T-cell (primary cell): ENCODE measurements around the gene POU2AF3. TPM values are rescaled to one million over a fixed set of nuclear protein-coding genes. Genes with fewer than 3 reads are reported as not detected.
"Not testable (repeated sequence)": the region's sequence is repeated elsewhere in the genome, so short reads cannot be mapped to it uniquely, and the experiment has no call there.

Experiments
- ATAC-seq, 4 experiments: fragments of 200-7000 bp in 3 of 4; fragments of 150-1000 bp in 1 of 4; cut with Tn5 transposase; replicated peaks in 1 of 4; 1 replicate in 3 of 4; 2 replicates in 1 of 4; pipeline ENCODE4 v1.10.0; 2021; ENCODE audit warnings: moderate library complexity in 3 of 4, mild to moderate bottlenecking in 2 of 4, moderate number of reproducible peaks in 1 of 4
- CTCF ChIA-PET, 2 donors: fragments of 300-600 bp; sonication (Branson Sonifier 250); formaldehyde crosslinking; loops; one replicate each; lab custom pipeline; 2022; ENCODE audit warnings: antibody characterized with exemption in 2 of 2; lab: Charles Lee
- POLR2A ChIA-PET, 2 donors: fragments of 300-600 bp; sonication (Branson Sonifier 250); formaldehyde crosslinking; loops; one replicate each; lab custom pipeline; 2022; ENCODE audit warnings: antibody characterized with exemption in 2 of 2; lab: Charles Lee
- DNase-seq, 35 experiments: peaks; one replicate each; pipeline versions ENCODE4 v3.0.0 to v3.0.0-alpha.2; 2013 to 2023
- H3K27ac ChIP-seq: one replicate; pipeline ENCODE4 v1.5.1; 2013; ENCODE audit warnings: low read length
- H3K27me3 ChIP-seq, 2 experiments: replicated peaks in 1 of 2; 1 replicate in 1 of 2; 2 replicates in 1 of 2; pipeline versions ENCODE4 v1.6.1 to v1.7.0; 2013; ENCODE audit warnings: low read length in 1 of 2, mixed read lengths in 1 of 2; ENCODE audit not compliant: control insufficient read depth in 2 of 2, insufficient read depth in 2 of 2; ENCODE audit errors: extremely low read depth in 1 of 2
- H3K36me3 ChIP-seq, 2 donors: 1 replicate in 1 of 2; 2 replicates in 1 of 2; pipeline versions ENCODE4 v1.6.1 to v1.7.0; 2013; ENCODE audit warnings: low read length in 1 of 2; ENCODE audit not compliant: control insufficient read depth in 2 of 2, insufficient read depth in 1 of 2; ENCODE audit errors: extremely low read depth in 1 of 2
- H3K4me1 ChIP-seq, 2 experiments: 1 replicate in 1 of 2; 2 replicates in 1 of 2; pipeline versions ENCODE4 v1.6.1 to v1.7.0; 2013; ENCODE audit warnings: low read length in 2 of 2, mixed read lengths in 1 of 2; ENCODE audit not compliant: insufficient read depth in 2 of 2, control insufficient read depth in 1 of 2; ENCODE audit errors: extremely low read depth in 1 of 2
- H3K4me3 ChIP-seq, 2 donors: 1 replicate in 1 of 2; 2 replicates in 1 of 2; pipeline versions ENCODE4 v1.5.1 to v1.7.0; 2013; ENCODE audit warnings: mild to moderate bottlenecking in 2 of 2, low read length in 1 of 2, moderate library complexity in 1 of 2; ENCODE audit not compliant: control insufficient read depth in 1 of 2; ENCODE audit errors: extremely low read depth in 1 of 2
- H3K9me3 ChIP-seq: 2 replicates; pipeline ENCODE4 v1.7.0; 2013
- H3K27ac Mint-ChIP-seq, 2 donors: one replicate each; pipeline ENCODE4 v1.8.0; 2020 to 2021; ENCODE audit warnings: mild to moderate bottlenecking in 2 of 2, mixed read lengths in 2 of 2
- H3K27me3 Mint-ChIP-seq, 2 donors: one replicate each; pipeline ENCODE4 v1.8.0; 2021 to 2022; ENCODE audit warnings: mixed read lengths in 2 of 2
- H3K36me3 Mint-ChIP-seq: one replicate; pipeline ENCODE4 v1.8.0; 2021; ENCODE audit warnings: mixed read lengths
- H3K4me1 Mint-ChIP-seq, 3 donors: one replicate each; pipeline ENCODE4 v1.8.0; 2020 to 2022; ENCODE audit warnings: mixed read lengths in 3 of 3, mild to moderate bottlenecking in 1 of 3
- H3K4me3 Mint-ChIP-seq, 3 donors: one replicate each; pipeline ENCODE4 v1.8.0; 2020 to 2022; ENCODE audit warnings: mild to moderate bottlenecking in 3 of 3, mixed read lengths in 3 of 3, moderate library complexity in 3 of 3
- H3K9me3 Mint-ChIP-seq, 3 donors: one replicate each; pipeline ENCODE4 v1.8.0; 2020 to 2022; ENCODE audit warnings: mixed read lengths in 3 of 3
- WGBS: methylation state at CpG from one replicate; pipeline ENCODE4 v1.1.5; 2013; ENCODE audit warnings: missing lambda C conversion rate; ENCODE audit not compliant: insufficient coverage; 5-methylcytosine and 5-hydroxymethylcytosine counted together
- total RNA-seq, 35 experiments: library from RNA in 6 of 35; stranded (reverse) in 6 of 35; fragments of 120-200 nt in 1 of 35; gene quantifications; one replicate each; pipeline versions ENCODE4 v1.2.1 to v1.2.4 and lab custom pipeline; 2013 to 2026

The POU2AF3 gene
- total RNA-seq, 5 donors from 2014 or later (not counting 1 experiment from before 2014, with no cell fraction given), result not detected

GRCh38 chr11:111309215-111309915 is 11.0 kb downstream of the POU2AF3 start:
- Histone ChIP-seq H3K27me3 (no peaks in the 10 kb centered on the region), H3K27ac (no peak overlapping the region), H3K4me1 (no peaks in the 10 kb centered on the region), H3K9me3 (no peaks in the 10 kb centered on the region), H3K36me3 (no peaks in the 10 kb centered on the region), H3K4me3 (no peak overlapping the region)
- ChIA-PET CTCF (interaction anchor here in 1 of 2 donors (1.0 kb wide), 1 partner anchor 27 kb away, joined by 3 read pairs; no protein-coding TSS in a partner anchor), POLR2A (no interaction called here)
- DNase-seq (no peak), ATAC-seq (no peak)
- peaks cover 28% of the 10 kb centered on the region in 2 donors for H3K27me3 Mint-ChIP-seq
- WGBS, result 60% methylated on average over 1 of the region's 5 CpGs
- no peaks in the 10 kb centered on the region for H3K36me3 Mint-ChIP-seq
- no peak overlapping the region for H3K4me3 Mint-ChIP-seq
- no peaks in the 10 kb centered on the region for H3K4me1 Mint-ChIP-seq
- no peak overlapping the region for H3K27ac Mint-ChIP-seq
- no peaks in the 10 kb centered on the region for H3K9me3 Mint-ChIP-seq

GRCh38 chr11:111310088-111310487 is 11.7 kb downstream of the POU2AF3 start:
- Histone ChIP-seq H3K4me1 (no peaks in the 10 kb centered on the region), H3K36me3 (no peaks in the 10 kb centered on the region), H3K9me3 (no peaks in the 10 kb centered on the region), H3K4me3 (no peak overlapping the region), H3K27me3 (no peaks in the 10 kb centered on the region), H3K27ac (no peak overlapping the region)
- ATAC-seq, result no peak
- Mint-ChIP-seq H3K36me3 (no peaks in the 10 kb centered on the region), H3K27ac (no peak overlapping the region), H3K4me3 (no peak overlapping the region), H3K4me1 (no peaks in the 10 kb centered on the region), H3K9me3 (no peaks in the 10 kb centered on the region), H3K27me3 (peaks cover 24 to 30% of the 10 kb centered on the region in 2 donors)
- POLR2A ChIA-PET, result no interaction called here
- no peak for DNase-seq
- WGBS, result 100% methylated on average over 2 of the region's 3 CpGs
- CTCF ChIA-PET, result interaction anchor here in 1 of 2 donors (1.0 kb wide), 1 partner anchor 27 kb away, joined by 3 read pairs; no protein-coding TSS in a partner anchor

- Mint-ChIP-seq H3K9me3 (no peaks in the 10 kb centered on the region), H3K4me3 (no peak overlapping the region)
- CTCF ChIA-PET, result no interaction called here
Measured at GRCh38 chr11:111310723-111311122, 12.4 kb downstream of the POU2AF3 start.

GRCh38 chr11:111312076-111312475 is 13.7 kb downstream of the POU2AF3 start:
- H3K4me3 Mint-ChIP-seq, result no peak overlapping the region
- 50% methylated on average over 1 of the region's 1 CpG for WGBS
- H3K36me3 Mint-ChIP-seq, result no peaks in the 10 kb centered on the region
- H3K9me3 ChIP-seq, result no peaks in the 10 kb centered on the region
- DNase-seq (no peak), ATAC-seq (no peak)
- ChIA-PET CTCF (interaction anchor here in 1 of 2 donors (1.0 kb wide), 1 partner anchor 29 kb away, joined by 5 read pairs; no protein-coding TSS in a partner anchor), POLR2A (no interaction called here)
- no peak overlapping the region for H3K27ac ChIP-seq
- no peaks in the 10 kb centered on the region for H3K9me3 Mint-ChIP-seq
- H3K4me1 ChIP-seq, result no peaks in the 10 kb centered on the region
- no peaks in the 10 kb centered on the region for H3K36me3 ChIP-seq
- H3K4me1 Mint-ChIP-seq, result no peaks in the 10 kb centered on the region
- no peak overlapping the region for H3K4me3 ChIP-seq
- H3K27ac Mint-ChIP-seq, result no peak overlapping the region
- H3K27me3 Mint-ChIP-seq, result peaks cover 17 to 24% of the 10 kb centered on the region in 2 donors
- H3K27me3 ChIP-seq, result no peaks in the 10 kb centered on the region

More at GRCh38 chr11:111310723-111311122, 12.4 kb downstream of the POU2AF3 start:
- Histone ChIP-seq H3K9me3 (no peaks in the 10 kb centered on the region), H3K36me3 (no peaks in the 10 kb centered on the region), H3K27me3 (no peaks in the 10 kb centered on the region), H3K4me1 (no peaks in the 10 kb centered on the region), H3K27ac (no peak overlapping the region), H3K4me3 (no peak overlapping the region)
- ATAC-seq (no peak), DNase-seq (no peak)
- Mint-ChIP-seq H3K27ac (no peak overlapping the region), H3K27me3 (peaks cover 24 to 26% of the 10 kb centered on the region in 2 donors), H3K4me1 (no peaks in the 10 kb centered on the region), H3K36me3 (no peaks in the 10 kb centered on the region)
- WGBS, result 68% methylated on average over 2 of the region's 6 CpGs
- POLR2A ChIA-PET, result no interaction called here

GRCh38 chr11:111319296-111319695 is 20.9 kb downstream of the POU2AF3 start:
- Mint-ChIP-seq H3K36me3 (no peaks in the 10 kb centered on the region), H3K4me3 (no peak overlapping the region), H3K4me1 (no peaks in the 10 kb centered on the region), H3K9me3 (no peaks in the 10 kb centered on the region), H3K27me3 (peaks cover 15 to 20% of the 10 kb centered on the region in 2 donors), H3K27ac (no peak overlapping the region)
- H3K27ac ChIP-seq, result no peak overlapping the region
- ATAC-seq (no peak), DNase-seq (no peak)
- no peaks in the 10 kb centered on the region for H3K27me3 ChIP-seq
- H3K4me1 ChIP-seq, result no peaks in the 10 kb centered on the region
- CTCF ChIA-PET, result no interaction called here
- POLR2A ChIA-PET, result no interaction called here
- no peaks in the 10 kb centered on the region for H3K36me3 ChIP-seq
- WGBS, result 82% methylated on average over 4 of the region's 6 CpGs
- no peak overlapping the region for H3K4me3 ChIP-seq
- no peaks in the 10 kb centered on the region for H3K9me3 ChIP-seq

- H3K27me3 ChIP-seq, H3K27ac Mint-ChIP-seq, H3K9me3 Mint-ChIP-seq, H3K4me1 ChIP-seq, H3K27ac ChIP-seq, CTCF ChIA-PET, H3K4me3 Mint-ChIP-seq, H3K4me1 Mint-ChIP-seq, H3K36me3 Mint-ChIP-seq, H3K9me3 ChIP-seq, H3K36me3 ChIP-seq, ATAC-seq, H3K4me3 ChIP-seq, DNase-seq: not testable (repeated sequence)
- WGBS, result 78% methylated on average over 2 of the region's 6 CpGs
- POLR2A ChIA-PET, result interaction anchor here in 1 of 2 donors (0.6 kb wide), 1 partner anchor 562 kb away, joined by 5 read pairs; no protein-coding TSS in a partner anchor
- peaks cover 13 to 15% of the 10 kb centered on the region in 2 donors for H3K27me3 Mint-ChIP-seq
Measured at GRCh38 chr11:111320199-111320598, 21.9 kb downstream of the POU2AF3 start.
